Measurements from ENCODE around the gene LETMD1.

Gene LETMD1

GRCh38 chr12:51033048-51033447 lies 15.1 kb upstream of the LETMD1 start:
- WGBS (ENCODE audit: insufficient coverage) = no CpG with 5 or more reads among the region's 2 CpGs
- Histone ChIP-seq H3K9me3 (ENCODE audit: control extremely low read depth in 1 of 5, control insufficient read depth in 4 of 5, insufficient read depth in 2 of 5, low read depth in 1 of 5, low read length in 4 of 5) (no peaks in the 10 kb centered on the region), H3K4me3 (ENCODE audit: control insufficient read depth in 1 of 7, extremely low read depth in 1 of 7, insufficient read depth in 4 of 7, low read depth in 2 of 7, low read length in 6 of 7) (no peak overlapping the region), H3K27ac (ENCODE audit: insufficient read depth in 1 of 2, low read depth in 1 of 2, low read length in 2 of 2, poor library complexity in 1 of 2, severe bottlenecking in 2 of 2) (no peak overlapping the region), H3K36me3 (ENCODE audit: control insufficient read depth in 4 of 4, insufficient read depth in 4 of 4, low read length in 3 of 4) (no peaks in the 10 kb centered on the region), H3K4me1 (ENCODE audit: control extremely low read depth in 1 of 4, control insufficient read depth in 4 of 4, insufficient read depth in 4 of 4, low read length in 3 of 4) (no peaks in the 10 kb centered on the region), H3K27me3 (replicated peaks in 2 of 5; ENCODE audit: control insufficient read depth in 4 of 5, insufficient read depth in 5 of 5, low read length in 4 of 5) (no peaks in the 10 kb centered on the region)
- POLR2A ChIA-PET = interaction anchor here (0.6 kb wide), 2 partner anchors 69 to 544 kb away, joined by 3 read pairs; no protein-coding TSS in a partner anchor
- DNase-seq = no peak
- CTCF ChIA-PET = interaction anchor here (0.6 kb wide), 1 partner anchor 1436 kb away, joined by 3 read pairs; no protein-coding TSS in a partner anchor

DNA sequence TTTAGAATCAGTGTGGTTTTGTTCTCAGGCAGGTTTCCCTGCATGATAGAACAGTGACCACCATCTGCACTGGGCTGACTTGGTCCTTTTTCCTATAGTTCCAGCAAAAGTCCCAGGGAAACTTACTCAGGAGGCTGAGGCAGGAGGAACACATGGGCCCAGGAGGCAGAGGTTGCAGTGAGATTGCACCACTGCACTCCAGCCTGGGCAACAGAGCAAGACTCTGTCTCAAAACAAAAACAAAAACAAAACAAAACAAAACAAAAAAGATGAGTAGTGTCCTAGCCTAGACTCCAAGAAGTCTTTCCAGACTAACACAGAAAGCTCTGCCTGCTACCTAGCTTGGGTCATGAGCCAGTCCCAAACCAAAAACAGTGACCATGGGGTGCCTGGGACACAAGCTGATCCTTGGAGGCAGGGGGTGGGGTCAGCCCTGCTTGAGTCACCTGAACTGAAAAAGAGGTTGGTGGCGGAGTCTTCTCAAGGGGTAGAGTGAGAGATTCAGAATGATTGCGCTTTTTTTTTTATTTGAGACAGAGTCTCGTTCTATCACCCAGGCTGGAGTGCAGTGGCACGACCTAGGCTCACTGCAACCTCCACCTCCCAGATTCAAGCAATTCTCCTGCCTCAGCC lies 14.6 kb upstream of the LETMD1 start:
- WGBS (ENCODE audit: insufficient coverage) = 100% methylated on average over 2 of the region's 4 CpGs
- POLR2A ChIA-PET = interaction anchor here (0.6 kb wide), 1 partner anchor 544 kb away, joined by 3 read pairs; no protein-coding TSS in a partner anchor
- DNase-seq = no peak
- no peak overlapping the region for H3K27ac ChIP-seq (ENCODE audit: insufficient read depth in 1 of 2, low read depth in 1 of 2, low read length in 2 of 2, poor library complexity in 1 of 2, severe bottlenecking in 2 of 2)
- no peaks in the 10 kb centered on the region for H3K27me3 ChIP-seq (replicated peaks in 2 of 5; ENCODE audit: control insufficient read depth in 4 of 5, insufficient read depth in 5 of 5, low read length in 4 of 5)
- H3K4me1 ChIP-seq (ENCODE audit: control extremely low read depth in 1 of 4, control insufficient read depth in 4 of 4, insufficient read depth in 4 of 4, low read length in 3 of 4) = no peaks in the 10 kb centered on the region
- CTCF ChIA-PET = interaction anchor here (0.6 kb wide), 2 partner anchors 11 to 1437 kb away, joined by 3 read pairs; no protein-coding TSS in a partner anchor
- H3K9me3 ChIP-seq (ENCODE audit: control extremely low read depth in 1 of 5, control insufficient read depth in 4 of 5, insufficient read depth in 2 of 5, low read depth in 1 of 5, low read length in 4 of 5) = no peaks in the 10 kb centered on the region
- no peaks in the 10 kb centered on the region for H3K36me3 ChIP-seq (ENCODE audit: control insufficient read depth in 4 of 4, insufficient read depth in 4 of 4, low read length in 3 of 4)
- H3K4me3 ChIP-seq (ENCODE audit: control insufficient read depth in 1 of 7, extremely low read depth in 1 of 7, insufficient read depth in 4 of 7, low read depth in 2 of 7, low read length in 6 of 7) = no peak overlapping the region

- Histone ChIP-seq H3K4me3 (ENCODE audit: control insufficient read depth in 1 of 7, extremely low read depth in 1 of 7, insufficient read depth in 4 of 7, low read depth in 2 of 7, low read length in 6 of 7) (no peak overlapping the region), H3K27ac (ENCODE audit: insufficient read depth in 1 of 2, low read depth in 1 of 2, low read length in 2 of 2, poor library complexity in 1 of 2, severe bottlenecking in 2 of 2) (no peak overlapping the region), H3K9me3 (ENCODE audit: control extremely low read depth in 1 of 5, control insufficient read depth in 4 of 5, insufficient read depth in 2 of 5, low read depth in 1 of 5, low read length in 4 of 5) (no peaks in the 10 kb centered on the region), H3K27me3 (replicated peaks in 2 of 5; ENCODE audit: control insufficient read depth in 4 of 5, insufficient read depth in 5 of 5, low read length in 4 of 5) (no peaks in the 10 kb centered on the region), H3K4me1 (ENCODE audit: control extremely low read depth in 1 of 4, control insufficient read depth in 4 of 4, insufficient read depth in 4 of 4, low read length in 3 of 4) (no peaks in the 10 kb centered on the region), H3K36me3 (ENCODE audit: control insufficient read depth in 4 of 4, insufficient read depth in 4 of 4, low read length in 3 of 4) (no peaks in the 10 kb centered on the region)
- ChIA-PET POLR2A (no interaction called here), CTCF (interaction anchor here (1.2 kb wide), 1 partner anchor 9 kb away, joined by 4 read pairs; no protein-coding TSS in a partner anchor)
- 100% methylated on average over 2 of the region's 3 CpGs for WGBS (ENCODE audit: insufficient coverage)
- no peak for DNase-seq
Observed at GRCh38 chr12:51036279-51036678, 11.8 kb upstream of the LETMD1 start.

- Histone ChIP-seq H3K27me3 (replicated peaks in 2 of 5; ENCODE audit: control insufficient read depth in 4 of 5, insufficient read depth in 5 of 5, low read length in 4 of 5) (no peaks in the 10 kb centered on the region), H3K27ac (ENCODE audit: insufficient read depth in 1 of 2, low read depth in 1 of 2, low read length in 2 of 2, poor library complexity in 1 of 2, severe bottlenecking in 2 of 2) (peak overlapping the region; percentile 78 to 93), H3K9me3 (ENCODE audit: control extremely low read depth in 1 of 5, control insufficient read depth in 4 of 5, insufficient read depth in 2 of 5, low read depth in 1 of 5, low read length in 4 of 5) (no peaks in the 10 kb centered on the region), H3K4me3 (ENCODE audit: control insufficient read depth in 1 of 7, extremely low read depth in 1 of 7, insufficient read depth in 4 of 7, low read depth in 2 of 7, low read length in 6 of 7) (peak overlapping the region; percentile 82 to 97 (median 93)), H3K36me3 (ENCODE audit: control insufficient read depth in 4 of 4, insufficient read depth in 4 of 4, low read length in 3 of 4) (peaks cover 1 to 15% (median 10%) of the 10 kb centered on the region in 4 experiments), H3K4me1 (ENCODE audit: control extremely low read depth in 1 of 4, control insufficient read depth in 4 of 4, insufficient read depth in 4 of 4, low read length in 3 of 4) (peaks cover 10 to 26% (median 18%) of the 10 kb centered on the region in 4 experiments)
- POLR2A ChIA-PET = no interaction called here
- WGBS (ENCODE audit: insufficient coverage) = 16% methylated on average over 11 of the region's 14 CpGs
- CTCF ChIA-PET = interaction anchor here (1.0 to 1.5 kb wide), 2 partner anchors 18 to 21 kb away, joined by 3 to 6 read pairs; no protein-coding TSS in a partner anchor
- DNase-seq = no peak
Observed at GRCh38 chr12:51048661-51049251, 629 bp downstream of the LETMD1 start.

GRCh38 chr12:51049525-51049924 lies 1.4 kb downstream of the LETMD1 start:
- peak overlapping the region in 1 of 2 experiments; percentile 7 for H3K27ac ChIP-seq (ENCODE audit: insufficient read depth in 1 of 2, low read depth in 1 of 2, low read length in 2 of 2, poor library complexity in 1 of 2, severe bottlenecking in 2 of 2)
- H3K36me3 ChIP-seq (ENCODE audit: control insufficient read depth in 4 of 4, insufficient read depth in 4 of 4, low read length in 3 of 4) = peaks cover 6 to 22% (median 16%) of the 10 kb centered on the region in 4 experiments
- no peaks in the 10 kb centered on the region for H3K9me3 ChIP-seq (ENCODE audit: control extremely low read depth in 1 of 5, control insufficient read depth in 4 of 5, insufficient read depth in 2 of 5, low read depth in 1 of 5, low read length in 4 of 5)
- POLR2A ChIA-PET = no interaction called here
- H3K27me3 ChIP-seq (replicated peaks in 2 of 5; ENCODE audit: control insufficient read depth in 4 of 5, insufficient read depth in 5 of 5, low read length in 4 of 5) = no peaks in the 10 kb centered on the region
- no peak for DNase-seq
- no CpG with 5 or more reads among the region's 3 CpGs for WGBS (ENCODE audit: insufficient coverage)
- H3K4me3 ChIP-seq (ENCODE audit: control insufficient read depth in 1 of 7, extremely low read depth in 1 of 7, insufficient read depth in 4 of 7, low read depth in 2 of 7, low read length in 6 of 7) = peak overlapping the region in 4 of 7 experiments; percentile 90 to 97 (median 94)
- CTCF ChIA-PET = interaction anchor here (0.7 to 1.5 kb wide), 2 partner anchors 21 to 213 kb away, joined by 3 to 6 read pairs; no protein-coding TSS in a partner anchor
- H3K4me1 ChIP-seq (ENCODE audit: control extremely low read depth in 1 of 4, control insufficient read depth in 4 of 4, insufficient read depth in 4 of 4, low read length in 3 of 4) = peaks cover 10 to 26% (median 18%) of the 10 kb centered on the region in 4 experiments

DNA sequence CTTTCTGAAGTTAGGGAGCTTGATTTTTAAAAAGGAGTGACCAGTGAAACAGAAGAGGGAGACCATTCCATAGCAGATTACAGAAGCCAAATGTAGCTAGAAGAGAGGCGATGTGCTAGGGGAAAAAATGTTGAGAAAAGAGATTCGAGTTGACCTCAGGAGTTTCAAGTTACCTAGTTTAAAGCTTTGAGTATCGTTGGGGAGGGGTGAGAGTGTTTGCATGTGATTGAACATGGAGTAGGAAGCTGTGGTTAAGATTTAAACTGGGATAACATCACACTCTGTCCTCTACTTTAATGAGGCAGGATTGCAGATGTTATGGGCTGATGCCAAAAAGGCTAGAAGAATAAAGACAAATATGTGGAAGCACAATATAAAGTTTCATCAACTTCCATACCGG lies 3.7 kb downstream of the LETMD1 start:
- POLR2A ChIA-PET = interaction anchor here (0.6 to 1.4 kb wide), 3 partner anchors 31 to 410 kb away, joined by 3 to 5 read pairs (median 3); partner anchors contain the start of gene CSRNP2
- Histone ChIP-seq H3K27ac (ENCODE audit: insufficient read depth in 1 of 2, low read depth in 1 of 2, low read length in 2 of 2, poor library complexity in 1 of 2, severe bottlenecking in 2 of 2) (no peak overlapping the region), H3K9me3 (ENCODE audit: control extremely low read depth in 1 of 5, control insufficient read depth in 4 of 5, insufficient read depth in 2 of 5, low read depth in 1 of 5, low read length in 4 of 5) (no peaks in the 10 kb centered on the region), H3K4me1 (ENCODE audit: control extremely low read depth in 1 of 4, control insufficient read depth in 4 of 4, insufficient read depth in 4 of 4, low read length in 3 of 4) (peaks cover 10 to 26% (median 18%) of the 10 kb centered on the region in 4 experiments), H3K27me3 (replicated peaks in 2 of 5; ENCODE audit: control insufficient read depth in 4 of 5, insufficient read depth in 5 of 5, low read length in 4 of 5) (no peaks in the 10 kb centered on the region), H3K4me3 (ENCODE audit: control insufficient read depth in 1 of 7, extremely low read depth in 1 of 7, insufficient read depth in 4 of 7, low read depth in 2 of 7, low read length in 6 of 7) (no peak overlapping the region), H3K36me3 (ENCODE audit: control insufficient read depth in 4 of 4, insufficient read depth in 4 of 4, low read length in 3 of 4) (peaks cover 8 to 43% (median 27%) of the 10 kb centered on the region in 4 experiments)
- 16% methylated on average over 3 of the region's 4 CpGs for WGBS (ENCODE audit: insufficient coverage)
- CTCF ChIA-PET = interaction anchor here (1.1 kb wide), 1 partner anchor 42 kb away, joined by 3 read pairs; no protein-coding TSS in a partner anchor
- peak in 1 of 3 donors; percentile 14 for DNase-seq

DNA sequence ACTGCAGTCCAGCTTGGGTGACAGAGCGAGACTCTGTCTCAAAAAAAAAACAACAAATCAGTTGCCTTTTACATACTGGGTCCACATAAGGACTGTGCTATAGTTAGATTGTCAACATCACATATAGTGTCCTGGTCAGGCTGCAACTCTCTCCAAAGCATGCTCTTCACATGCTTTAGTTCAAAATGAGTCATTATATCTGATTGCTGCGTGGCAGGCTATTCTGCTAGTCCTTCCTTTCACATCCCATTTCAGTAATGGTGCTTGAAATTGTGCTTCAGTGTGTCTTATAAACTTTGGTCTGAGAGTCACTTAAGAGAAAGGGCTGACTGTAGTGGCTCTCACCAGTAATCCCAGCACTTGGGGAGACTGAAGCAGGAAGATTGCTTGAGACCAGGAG lies 6.9 kb downstream of the LETMD1 start:
- H3K9me3 ChIP-seq (ENCODE audit: control extremely low read depth in 1 of 5, control insufficient read depth in 4 of 5, insufficient read depth in 2 of 5, low read depth in 1 of 5, low read length in 4 of 5) = no peaks in the 10 kb centered on the region
- H3K27ac ChIP-seq (ENCODE audit: insufficient read depth in 1 of 2, low read depth in 1 of 2, low read length in 2 of 2, poor library complexity in 1 of 2, severe bottlenecking in 2 of 2) = no peak overlapping the region
- ChIA-PET CTCF (interaction anchor here (1.3 kb wide), 1 partner anchor 297 kb away, joined by 3 read pairs; no protein-coding TSS in a partner anchor), POLR2A (no interaction called here)
- no peaks in the 10 kb centered on the region for H3K27me3 ChIP-seq (replicated peaks in 2 of 5; ENCODE audit: control insufficient read depth in 4 of 5, insufficient read depth in 5 of 5, low read length in 4 of 5)
- no peak for DNase-seq
- H3K36me3 ChIP-seq (ENCODE audit: control insufficient read depth in 4 of 4, insufficient read depth in 4 of 4, low read length in 3 of 4) = peaks cover 21 to 68% (median 48%) of the 10 kb centered on the region in 4 experiments
- H3K4me1 ChIP-seq (ENCODE audit: control extremely low read depth in 1 of 4, control insufficient read depth in 4 of 4, insufficient read depth in 4 of 4, low read length in 3 of 4) = peaks cover 0 to 2% (median 0%) of the 10 kb centered on the region in 4 experiments
- no peak overlapping the region for H3K4me3 ChIP-seq (ENCODE audit: control insufficient read depth in 1 of 7, extremely low read depth in 1 of 7, insufficient read depth in 4 of 7, low read depth in 2 of 7, low read length in 6 of 7)
- WGBS (ENCODE audit: insufficient coverage) = no CpG with 5 or more reads among the region's 2 CpGs
